GM18505 (cell line): Measurements from ENCODE around the gene NUP93.
A peak's percentile ranks its signal among the peaks of the same experiment; 100 is the strongest.
"Not testable (repeated sequence)": the region's sequence is repeated elsewhere in the genome, so short reads cannot be mapped to it uniquely, and the experiment has no call there.

Experiments
- ATAC-seq: cut with Tn5 transposase; IDR thresholded peaks from one replicate; pipeline ENCODE4 v1.9.1; 2021; ENCODE audit not compliant: unreplicated experiment
- POLR2A ChIP-seq: IDR thresholded peaks from 4 replicates; pipeline ENCODE4 v1.6.1; 2011; ENCODE audit warnings: borderline replicate concordance; ENCODE audit not compliant: insufficient read depth, insufficient read length; ENCODE audit errors: extremely low read depth

The NUP93 gene

GRCh38 chr16:56871172-56871593, 141.3 kb downstream of the NUP93 start:
- peak; percentile 42 for ATAC-seq
- no peak for TF ChIP-seq POLR2A

- no peak for TF ChIP-seq POLR2A
- ATAC-seq, result no peak
Measured at GRCh38 chr16:56872863-56873391, 143.0 kb downstream of the NUP93 start.

- ATAC-seq, result no peak
- TF ChIP-seq POLR2A, result no peak
Measured at GRCh38 chr16:56874800-56875199, 144.9 kb downstream of the NUP93 start.

GRCh38 chr16:56876048-56876447, 146.1 kb downstream of the NUP93 start:
- ATAC-seq, result no peak
- no peak for TF ChIP-seq POLR2A

- ATAC-seq, result no peak
- no peak for TF ChIP-seq POLR2A
Measured at GRCh38 chr16:56877486-56878182, 147.7 kb downstream of the NUP93 start.

- no peak for TF ChIP-seq POLR2A
- no peak for ATAC-seq
Measured at GRCh38 chr16:56878282-56878854, 148.4 kb downstream of the NUP93 start.

GRCh38 chr16:56879276-56879675, 149.3 kb downstream of the NUP93 start:
- no peak for ATAC-seq
- TF ChIP-seq POLR2A, result no peak

- ATAC-seq, result no peak
- no peak for TF ChIP-seq POLR2A
Measured at GRCh38 chr16:56880176-56880575, 150.2 kb downstream of the NUP93 start.

GRCh38 chr16:56880685-56881084, 150.8 kb downstream of the NUP93 start:
- no peak for ATAC-seq
- TF ChIP-seq POLR2A, result no peak

GRCh38 chr16:56882077-56882800, 152.3 kb downstream of the NUP93 start:
- no peak for TF ChIP-seq POLR2A
- no peak for ATAC-seq

GRCh38 chr16:56883586-56883985, 153.7 kb downstream of the NUP93 start:
- no peak for TF ChIP-seq POLR2A
- ATAC-seq, result no peak

- TF ChIP-seq POLR2A, result no peak
- no peak for ATAC-seq
Measured at GRCh38 chr16:56884026-56884582, 154.2 kb downstream of the NUP93 start.

- ATAC-seq, result not testable (repeated sequence)
Measured at GRCh38 chr16:56884929-56885328, 155.0 kb downstream of the NUP93 start.
